Adrenal gland (tissue), 12 donors: ENCODE results near the gene TSPAN9. TPM values are rescaled to one million over a fixed set of nuclear protein-coding genes. Genes with fewer than 3 reads are reported as not detected.

Source experiments
- DNase-seq, 7 donors: peaks; one replicate each; pipeline ENCODE4 v3.0.0-alpha.2; 2019 to 2020
- H3K27ac ChIP-seq, 5 donors: fragments of 200-600 bp; sonication (generic) in 4 of 5; 1 replicate in 3 of 5; 2 replicates in 2 of 5; pipeline versions ENCODE4 v1.5.1 to v1.8.0; 2016 to 2020; ENCODE audit warnings: mild to moderate bottlenecking in 1 of 5
- H3K27me3 ChIP-seq: fragments of 200-600 bp; 2 replicates; pipeline ENCODE4 v1.8.0; 2021
- H3K36me3 ChIP-seq, 2 donors: fragments of 200-600 bp; replicated peaks in 1 of 2; 1 replicate in 1 of 2; 2 replicates in 1 of 2; pipeline versions ENCODE4 v1.5.1 to v1.8.0; 2018 to 2022
- H3K4me1 ChIP-seq, 2 donors: fragments of 200-600 bp; replicated peaks in 1 of 2; 1 replicate in 1 of 2; 2 replicates in 1 of 2; pipeline versions ENCODE4 v1.5.1 to v1.8.0; 2018 to 2021
- H3K4me3 ChIP-seq, 4 donors: fragments of 200-600 bp; sonication (generic) in 3 of 4; one replicate each; pipeline ENCODE4 v1.5.1; 2016 to 2018
- H3K9me3 ChIP-seq, 3 donors: fragments of 200-600 bp; sonication (generic) in 1 of 3; replicated peaks in 1 of 3; 1 replicate in 2 of 3; 2 replicates in 1 of 3; pipeline versions ENCODE4 v1.5.1 to v1.8.0; 2016 to 2021
- CTCF ChIP-seq, 6 experiments: fragments of 450-650 bp in 4 of 6; fragments of 200-600 bp in 2 of 6; sonication (generic) in 1 of 6; IDR thresholded peaks; 1 replicate in 5 of 6; 2 replicates in 1 of 6; pipeline versions ENCODE4 v1.5.1 to v1.8.0; 2016 to 2021; ENCODE audit warnings: antibody characterized with exemption in 6 of 6, mild to moderate bottlenecking in 2 of 6, moderate library complexity in 1 of 6
- POLR2A ChIP-seq, 2 donors: fragments of 450-650 bp; IDR thresholded peaks; one replicate each; pipeline ENCODE4 v1.6.1; 2017; ENCODE audit warnings: antibody characterized with exemption in 2 of 2, mild to moderate bottlenecking in 2 of 2, moderate library complexity in 1 of 2
- WGBS, 4 donors: extraction: QIAGEN DNeasy Blood & Tissue Kit in 2 of 4; methylation state at CpG; one replicate each; pipeline versions ENCODE4 v1.1.5 to v1.1.7; 2013 to 2017; 5-methylcytosine and 5-hydroxymethylcytosine counted together
- intact Hi-C, 2 donors: fragments of 100-400 bp; cut with DNase I; formaldehyde crosslinking; loops; one replicate each; pipeline versions ENCODE4 v1.14.1 to v1.15.0; 2022 to 2023
- polyA plus RNA-seq, 3 donors: library from polyadenylated mRNA; stranded (reverse); fragments of 200-250 nt in 2 of 3; fragments of 350-450 nt in 1 of 3; fragmentation: Illumina TruSeq in 1 of 3; extraction: RNeasy Lipid Tissue Mini Kit (QIAGEN cat#74804) in 1 of 3; gene quantifications; one replicate each; pipeline ENCODE4 v1.2.3, GENCODE V29; 2013 to 2014
- total RNA-seq, 9 donors: library from RNA; depleted of rRNA in 4 of 9; stranded (reverse); fragments of >200 nt in 4 of 9; fragments of 120-200 nt in 1 of 9; fragmentation: NEBNext Ultra II Directional in 1 of 9; extraction: Animal tissue kit (Norgen Biotek cat#: 25700) in 1 of 9; gene quantifications; one replicate each; pipeline versions ENCODE4 v1.1.0 to v1.2.4, GENCODE V29; 2013 to 2023
- donor health status: healthy with polysubstance abuse.
- donor health status: Bipolar disorder and iron deficiency.
- donor health status: DM: yes; HTN: yes; CAD: no.
- donor health status: DM: no; HTN: no; CAD: no.
- donor health status: DM: no; HTN: no; CAD: no.
- donor health status: DM: yes; HTN: yes; CAD: no.

TSPAN9 gene
- total and polyA plus RNA-seq, 12 donors: 12.4 to 31.4 (median 22.4) TPM

DNA sequence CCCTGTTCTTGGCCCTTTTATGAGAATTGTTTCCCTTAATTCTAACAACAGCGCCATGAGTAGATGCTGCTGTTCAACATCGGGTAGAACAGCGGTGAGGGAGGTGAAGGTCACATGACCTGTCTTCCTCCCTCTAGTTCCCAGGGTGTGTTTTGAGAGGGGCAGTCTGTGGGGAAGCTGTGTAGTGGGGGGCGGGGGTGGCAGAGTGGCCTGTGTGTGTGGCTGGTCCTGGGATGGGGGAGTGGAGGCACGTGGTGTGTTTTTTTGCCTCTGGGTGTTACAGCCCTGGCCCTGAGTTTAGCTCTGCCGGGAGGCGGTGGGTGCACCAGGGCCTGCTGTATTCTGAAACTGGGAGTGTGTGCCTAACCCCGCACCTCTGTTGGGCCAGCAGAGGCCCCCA, 202.7 kb downstream of the TSPAN9 start:
- no peaks in the 10 kb centered on the region for H3K4me1 ChIP-seq
- peaks cover 0 to 8% of the 10 kb centered on the region in 2 donors for H3K36me3 ChIP-seq
- intact Hi-C loops: loop anchor here (5.0 kb wide), 3 partner anchors 73 to 213 kb away; no protein-coding TSS in a partner anchor
- H3K27me3 ChIP-seq: no peaks in the 10 kb centered on the region
- WGBS, 4 donors: 67 to 81% (median 74%) methylated on average over 6 to 8 of the region's 8 CpGs
- H3K4me3 ChIP-seq: no peak overlapping the region
- no peaks in the 10 kb centered on the region for H3K9me3 ChIP-seq
- no peak overlapping the region for H3K27ac ChIP-seq
- no peak for DNase-seq
- TF ChIP-seq POLR2A (IDR thresholded peaks at IDR 0.05) (no peak), CTCF (IDR thresholded peaks at IDR 0.05) (no peak)

DNA sequence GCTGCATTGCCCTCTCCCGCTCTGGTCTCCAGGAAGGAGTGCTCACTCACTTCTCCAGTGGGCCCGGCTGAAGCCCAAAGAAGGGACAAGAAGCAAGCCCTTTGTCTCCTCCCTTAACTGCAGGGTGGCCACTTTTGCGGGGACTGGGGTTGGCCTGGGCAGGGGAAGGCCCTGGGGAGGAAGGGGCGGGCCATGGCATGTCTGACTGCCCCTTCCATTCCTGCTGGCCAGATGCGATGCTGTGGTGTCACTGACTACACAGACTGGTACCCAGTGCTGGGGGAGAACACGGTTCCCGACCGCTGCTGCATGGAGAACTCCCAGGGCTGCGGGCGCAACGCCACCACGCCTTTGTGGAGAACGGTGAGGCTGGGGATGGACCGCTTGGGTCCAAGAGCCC, 203.8 kb downstream of the TSPAN9 start:
- no peak overlapping the region for H3K4me3 ChIP-seq
- intact Hi-C loops: no loop called here
- no peaks in the 10 kb centered on the region for H3K9me3 ChIP-seq
- H3K27ac ChIP-seq: no peak overlapping the region
- WGBS, 4 donors: 94 to 96% (median 95%) methylated on average over 12 to 14 of the region's 14 CpGs
- H3K36me3 ChIP-seq: peaks cover 0 to 8% of the 10 kb centered on the region in 2 donors
- H3K27me3 ChIP-seq: no peaks in the 10 kb centered on the region
- TF ChIP-seq CTCF (IDR thresholded peaks at IDR 0.05) (no peak), POLR2A (IDR thresholded peaks at IDR 0.05) (no peak)
- no peak for DNase-seq
- no peaks in the 10 kb centered on the region for H3K4me1 ChIP-seq

DNA sequence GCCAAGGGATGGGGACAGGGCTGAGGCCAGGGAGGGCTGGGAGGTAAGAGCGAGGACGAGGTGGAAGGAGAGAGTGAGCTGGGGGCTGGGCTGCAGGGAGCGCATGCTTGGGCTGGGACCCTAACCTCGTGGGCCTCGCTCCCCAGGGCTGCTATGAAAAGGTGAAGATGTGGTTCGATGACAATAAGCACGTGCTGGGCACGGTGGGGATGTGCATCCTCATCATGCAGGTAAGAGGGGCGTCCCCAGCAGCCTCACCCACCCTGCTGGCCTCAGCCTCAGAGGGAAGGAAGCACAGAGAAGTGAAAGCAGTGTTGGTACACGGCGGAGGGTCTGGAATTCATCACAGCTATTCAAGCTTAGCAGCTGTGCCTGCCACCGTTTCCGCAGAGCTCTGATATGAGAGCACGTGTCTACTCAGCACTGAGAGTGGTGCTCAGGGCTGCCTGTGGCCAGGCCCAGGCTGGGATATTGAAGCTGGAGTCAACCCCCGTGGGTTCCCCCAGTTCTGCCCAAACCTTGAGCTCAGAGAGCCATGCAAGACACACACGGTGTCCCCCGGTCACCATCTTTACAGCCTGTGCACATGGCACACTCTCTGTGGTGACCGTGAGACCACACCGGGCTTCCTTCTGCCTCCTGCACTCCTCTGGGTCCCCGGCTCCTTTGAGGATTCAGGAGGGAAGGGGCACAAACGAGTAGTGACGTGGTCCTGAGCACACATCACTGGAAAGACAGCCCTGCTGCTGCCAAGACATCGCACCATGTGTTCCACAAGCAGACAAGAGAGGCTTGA, 204.6 kb downstream of the TSPAN9 start:
- DNase-seq: peak in 1 of 7 donors; percentile 66
- H3K36me3 ChIP-seq: peaks cover 0 to 8% of the 10 kb centered on the region in 2 donors
- no peaks in the 10 kb centered on the region for H3K27me3 ChIP-seq
- WGBS, 4 donors: 78 to 85% (median 81%) methylated on average over 17 to 23 of the region's 23 CpGs
- TF ChIP-seq POLR2A (IDR thresholded peaks at IDR 0.05) (no peak), CTCF (IDR thresholded peaks at IDR 0.05) (no peak)
- no peak overlapping the region for H3K4me3 ChIP-seq
- intact Hi-C loops: no loop called here
- no peak overlapping the region for H3K27ac ChIP-seq
- no peaks in the 10 kb centered on the region for H3K4me1 ChIP-seq
- no peaks in the 10 kb centered on the region for H3K9me3 ChIP-seq

DNA sequence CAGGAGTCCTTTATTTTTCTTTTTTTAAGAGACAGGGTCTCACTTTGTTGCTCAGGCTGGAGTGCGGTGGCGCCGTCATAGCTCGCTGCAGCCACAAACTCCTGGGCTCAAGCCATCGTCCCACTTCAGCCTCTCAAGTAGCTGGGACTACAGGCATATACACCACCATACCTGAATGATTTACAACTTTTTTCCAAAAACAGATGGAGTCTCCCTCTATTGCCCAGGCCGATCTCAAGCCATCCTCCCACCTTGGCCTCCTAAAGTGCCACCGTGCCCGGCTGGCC, 205.1 kb downstream of the TSPAN9 start:
- no peaks in the 10 kb centered on the region for H3K27me3 ChIP-seq
- no peaks in the 10 kb centered on the region for H3K9me3 ChIP-seq
- TF ChIP-seq CTCF (IDR thresholded peaks at IDR 0.05) (no peak), POLR2A (IDR thresholded peaks at IDR 0.05) (no peak)
- WGBS, 4 donors: 92 to 99% (median 95%) methylated on average over 8 of the region's 8 CpGs
- H3K36me3 ChIP-seq: peaks cover 0 to 8% of the 10 kb centered on the region in 2 donors
- H3K27ac ChIP-seq: no peak overlapping the region
- intact Hi-C loops: no loop called here
- H3K4me3 ChIP-seq: no peak overlapping the region
- no peak for DNase-seq
- H3K4me1 ChIP-seq: no peaks in the 10 kb centered on the region
